ENCODE measurements around the gene OR2Y1. TPM values are rescaled to one million over a fixed set of nuclear protein-coding genes. Genes with fewer than 3 reads are reported as not detected.
"Not testable (repeated sequence)": the region's sequence is repeated elsewhere in the genome, so short reads cannot be mapped to it uniquely, and the experiment has no call there.

The OR2Y1 gene
- total and polyA plus RNA-seq, 8 donors, result not detected

- WGBS, 5 donors, result 54 to 78% (median 73%) methylated on average over 5 of the region's 5 CpGs
- no peak overlapping the region for H3K4me3 ChIP-seq
- H3K36me3 ChIP-seq, result no peaks in the 10 kb centered on the region
- no peak for TF ChIP-seq CTCF (IDR thresholded peaks at IDR 0.05)
- no peak for TF ChIP-seq POLR2A (IDR thresholded peaks at IDR 0.05)
- no peak for TF ChIP-seq EP300 (IDR thresholded peaks at IDR 0.05)
- TF ChIP-seq POLR2AphosphoS5 (IDR thresholded peaks at IDR 0.05), result no peak
- H3K9me3 ChIP-seq, result no peaks in the 10 kb centered on the region
- no peaks in the 10 kb centered on the region for H3K4me1 ChIP-seq
- no peak overlapping the region for H3K27ac ChIP-seq
- intact Hi-C loops (cut with DNase I; ENCODE audit: low total_unique reads), result no loop called here
- peaks cover 0 to 35% (median 16%) of the 10 kb centered on the region in 3 donors for H3K27me3 ChIP-seq
- DNase-seq, result no peak
Measured at GRCh38 chr5:180744253-180744652, 4.4 kb upstream of the OR2Y1 start.

- TF ChIP-seq POLR2A (IDR thresholded peaks at IDR 0.05), result no peak
- TF ChIP-seq EP300 (IDR thresholded peaks at IDR 0.05), result no peak
- no peak for TF ChIP-seq POLR2AphosphoS5 (IDR thresholded peaks at IDR 0.05)
- TF ChIP-seq CTCF (IDR thresholded peaks at IDR 0.05), result no peak
- Histone ChIP-seq H3K36me3 (no peaks in the 10 kb centered on the region), H3K9me3 (no peaks in the 10 kb centered on the region), H3K27me3 (peaks cover 0 to 50% (median 21%) of the 10 kb centered on the region in 3 donors), H3K27ac (no peak overlapping the region), H3K4me3 (no peak overlapping the region), H3K4me1 (no peaks in the 10 kb centered on the region)
- intact Hi-C loops (cut with DNase I; ENCODE audit: low total_unique reads), result no loop called here
- WGBS, 5 donors, result 68 to 76% (median 75%) methylated on average over 6 of the region's 6 CpGs
- no peak for DNase-seq
Measured at GRCh38 chr5:180742727-180743126, 2.9 kb upstream of the OR2Y1 start.

DNA sequence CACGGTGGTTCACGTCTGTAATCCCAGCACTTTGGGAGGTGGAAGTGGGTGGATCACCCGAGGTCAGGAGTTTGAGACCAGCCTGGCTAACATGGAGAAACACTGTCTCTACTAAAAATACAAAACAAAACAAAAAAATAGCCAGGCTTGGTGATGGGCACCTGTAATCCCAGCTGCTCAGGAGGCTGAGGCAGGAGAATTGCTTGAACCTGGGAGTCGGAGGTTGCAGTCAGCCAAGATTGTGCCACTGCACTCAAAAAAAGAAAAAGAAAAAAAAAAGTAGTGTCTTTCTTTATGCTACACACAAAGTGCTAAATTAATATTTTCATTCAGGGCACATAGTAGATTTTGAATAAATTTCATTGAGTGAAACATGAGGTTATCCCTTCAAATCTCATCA, 1.1 kb upstream of the OR2Y1 start:
- H3K27ac ChIP-seq; intact Hi-C loops (cut with DNase I; ENCODE audit: low total_unique reads); H3K4me3 ChIP-seq; DNase-seq; H3K9me3 ChIP-seq; H3K36me3 ChIP-seq; H3K4me1 ChIP-seq: not testable (repeated sequence)
- peaks cover 0 to 56% (median 15%) of the 10 kb centered on the region in 3 donors for H3K27me3 ChIP-seq
- WGBS, 5 donors, result 51 to 68% (median 59%) methylated on average over 4 of the region's 4 CpGs

DNA sequence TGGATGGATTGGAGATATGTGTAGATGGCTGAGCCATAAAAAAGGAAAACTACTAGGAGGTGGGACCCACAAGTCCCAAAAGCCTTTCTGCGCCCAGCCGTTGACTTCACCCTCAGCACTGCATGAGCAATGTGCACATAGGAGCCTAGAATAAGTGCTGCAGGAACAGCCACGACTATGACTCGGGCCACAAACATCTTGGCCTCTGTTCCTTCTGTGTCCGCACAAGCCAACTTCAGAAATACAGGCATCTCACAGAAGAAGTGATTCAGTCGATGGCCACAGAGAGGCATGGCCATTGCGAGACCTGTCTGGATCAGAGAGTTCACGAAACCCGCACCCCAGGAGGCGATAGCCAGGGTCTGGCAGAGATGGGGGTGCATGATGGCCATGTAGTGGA, 587 bp downstream of the OR2Y1 start:
- H3K27me3 ChIP-seq, result peaks cover 0 to 43% (median 4%) of the 10 kb centered on the region in 3 donors
- 88 to 96% (median 92%) methylated on average over 7 to 10 of the region's 10 CpGs for WGBS, 5 donors
- no peaks in the 10 kb centered on the region for H3K9me3 ChIP-seq
- H3K36me3 ChIP-seq, result no peaks in the 10 kb centered on the region
- H3K4me1 ChIP-seq, result no peaks in the 10 kb centered on the region
- H3K27ac ChIP-seq, result no peak overlapping the region
- no peak overlapping the region for H3K4me3 ChIP-seq
- intact Hi-C loops (cut with DNase I; ENCODE audit: low total_unique reads), result no loop called here
- TF ChIP-seq EP300 (IDR thresholded peaks at IDR 0.05), result no peak
- no peak for TF ChIP-seq CTCF (IDR thresholded peaks at IDR 0.05)
- DNase-seq, result no peak

DNA sequence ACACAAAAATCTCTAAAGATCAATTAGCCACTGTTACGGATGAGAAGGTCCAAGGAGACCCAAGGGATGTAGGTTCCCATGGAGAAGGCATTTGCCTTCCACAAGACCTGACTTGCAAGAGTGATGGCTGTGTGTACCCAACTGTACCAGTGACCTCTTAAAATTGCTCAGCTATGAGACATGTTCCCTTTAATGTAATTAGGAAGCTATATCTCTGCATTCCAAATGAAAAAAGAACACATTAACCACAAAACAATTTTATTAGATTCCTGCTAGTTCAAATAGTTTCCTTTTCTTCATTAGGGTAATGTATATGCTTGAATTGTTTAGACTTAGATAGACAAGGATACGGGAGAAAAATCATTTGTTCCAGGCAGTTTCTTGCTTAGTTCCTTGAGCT, 3.3 kb downstream of the OR2Y1 start:
- 57 to 76% (median 62%) methylated on average over 2 of the region's 2 CpGs for WGBS, 5 donors
- H3K27me3 ChIP-seq, result peaks cover 0 to 36% (median 4%) of the 10 kb centered on the region in 3 donors
- H3K27ac ChIP-seq, result no peak overlapping the region
- no peak for DNase-seq
- intact Hi-C loops (cut with DNase I; ENCODE audit: low total_unique reads), result no loop called here
- no peaks in the 10 kb centered on the region for H3K36me3 ChIP-seq
- H3K9me3 ChIP-seq, result no peaks in the 10 kb centered on the region
- TF ChIP-seq POLR2A (IDR thresholded peaks at IDR 0.05) (no peak), POLR2AphosphoS5 (IDR thresholded peaks at IDR 0.05) (no peak), EP300 (IDR thresholded peaks at IDR 0.05) (no peak), CTCF (IDR thresholded peaks at IDR 0.05) (no peak)
- no peak overlapping the region for H3K4me3 ChIP-seq
- no peaks in the 10 kb centered on the region for H3K4me1 ChIP-seq

All from stomach (tissue), 9 donors.